HG03060 (cell line): Measurements from ENCODE around the gene DLG5.
"Not testable (repeated sequence)": the region's sequence is repeated elsewhere in the genome, so short reads cannot be mapped to it uniquely, and the experiment has no call there.

Experiments used
- ATAC-seq: cut with Tn5 transposase; IDR thresholded peaks from one replicate; pipeline ENCODE4 v1.9.1; 2021; ENCODE audit warnings: low read depth, moderate number of reproducible peaks; ENCODE audit not compliant: unreplicated experiment

Gene DLG5

DNA sequence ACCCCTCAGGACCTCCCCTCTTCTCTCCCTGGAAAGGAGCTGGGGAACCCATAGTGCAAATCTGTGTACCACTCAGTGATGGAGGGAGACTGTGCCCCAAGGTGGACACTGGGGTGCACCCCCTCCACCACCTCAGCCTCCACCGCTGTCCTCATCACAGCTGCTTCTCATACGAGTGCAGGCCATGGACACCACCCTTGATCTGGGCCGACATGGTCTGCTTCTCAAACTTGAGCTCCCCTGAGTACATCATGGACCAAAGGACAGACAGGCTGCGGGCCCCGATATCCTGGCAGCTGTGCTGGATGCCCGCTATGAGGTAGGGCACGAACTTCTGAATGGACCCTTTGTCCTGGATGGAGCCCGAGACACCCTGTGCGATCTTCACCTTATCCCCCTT is 146.4 kb downstream of the DLG5 start:
- ATAC-seq, result no peak

GRCh38 chr10:77776487-77776886 is 150.1 kb downstream of the DLG5 start:
- ATAC-seq, result no peak

GRCh38 chr10:77774940-77775391 is 151.6 kb downstream of the DLG5 start:
- no peak for ATAC-seq

DNA sequence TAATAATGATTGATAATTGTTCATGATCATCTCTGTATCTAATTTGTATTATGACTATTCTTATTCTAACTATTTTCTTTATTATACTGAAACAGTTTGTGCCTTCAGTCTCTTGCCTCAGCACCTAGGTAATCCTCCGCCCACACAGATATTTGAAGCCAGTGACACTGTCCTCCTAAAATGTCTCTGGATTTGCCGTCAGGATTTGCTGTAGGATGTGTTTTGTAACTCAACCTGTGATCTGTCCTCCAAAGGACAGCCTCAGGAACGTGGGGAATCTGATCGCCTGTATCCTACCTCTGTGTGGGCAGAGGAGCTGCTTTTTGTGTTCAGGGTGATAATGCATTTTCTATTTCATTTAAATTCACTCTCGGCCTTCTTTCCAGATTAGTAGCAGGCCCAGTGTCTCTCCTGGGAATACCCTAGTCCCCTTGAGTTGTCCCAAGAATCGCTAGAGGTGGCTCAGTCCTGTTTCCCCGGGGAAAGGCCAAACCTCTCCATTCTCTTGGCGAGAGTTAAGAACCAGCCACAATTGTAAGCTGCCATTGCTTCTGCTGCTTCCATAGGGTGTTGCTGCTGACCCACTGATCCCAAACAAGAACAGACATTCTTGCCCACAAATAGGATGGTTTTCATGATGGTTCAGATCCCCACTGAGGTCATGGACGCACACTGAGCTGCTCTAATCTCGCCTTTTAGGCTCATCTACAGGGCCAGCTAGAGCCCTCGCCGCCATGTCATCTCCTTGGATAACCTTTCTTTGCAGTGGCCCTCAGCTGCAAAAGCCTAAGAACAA is 152.7 kb downstream of the DLG5 start:
- ATAC-seq, result no peak

DNA sequence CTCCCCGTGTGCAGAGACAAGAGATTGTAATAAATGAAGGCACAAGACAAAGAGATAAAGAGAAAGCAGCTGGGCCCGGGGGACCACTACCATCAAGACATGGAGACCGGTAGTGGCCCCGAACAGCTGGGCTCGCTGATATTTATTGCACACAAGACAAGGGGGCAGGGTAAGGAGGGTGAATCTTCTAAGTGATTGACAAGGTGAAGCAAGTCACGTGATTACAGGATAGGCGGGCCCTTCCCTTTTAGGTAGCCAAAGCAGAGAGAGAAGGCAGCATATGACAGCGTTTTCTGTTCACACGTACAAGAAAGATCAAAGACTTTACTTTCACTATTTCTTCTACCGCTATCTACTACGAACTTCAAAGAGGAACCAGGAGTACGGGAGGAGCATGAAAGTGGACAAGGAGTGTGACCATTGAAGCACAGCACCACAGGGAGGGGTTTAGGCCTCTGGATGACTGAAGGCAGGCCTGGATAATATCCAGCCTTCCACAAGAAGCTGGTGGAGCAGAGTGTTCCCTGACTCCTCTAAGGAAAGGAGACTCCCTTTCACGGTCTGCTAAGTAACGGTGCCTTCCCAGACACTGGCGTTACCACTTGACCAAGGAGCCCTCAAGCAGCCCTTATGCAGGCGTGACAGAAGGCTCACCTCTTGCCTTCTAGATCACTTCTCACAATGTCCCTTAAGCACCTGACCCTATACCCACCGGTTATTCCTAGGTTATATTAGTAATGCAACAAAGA is 153.5 kb downstream of the DLG5 start:
- ATAC-seq, result not testable (repeated sequence)

DNA sequence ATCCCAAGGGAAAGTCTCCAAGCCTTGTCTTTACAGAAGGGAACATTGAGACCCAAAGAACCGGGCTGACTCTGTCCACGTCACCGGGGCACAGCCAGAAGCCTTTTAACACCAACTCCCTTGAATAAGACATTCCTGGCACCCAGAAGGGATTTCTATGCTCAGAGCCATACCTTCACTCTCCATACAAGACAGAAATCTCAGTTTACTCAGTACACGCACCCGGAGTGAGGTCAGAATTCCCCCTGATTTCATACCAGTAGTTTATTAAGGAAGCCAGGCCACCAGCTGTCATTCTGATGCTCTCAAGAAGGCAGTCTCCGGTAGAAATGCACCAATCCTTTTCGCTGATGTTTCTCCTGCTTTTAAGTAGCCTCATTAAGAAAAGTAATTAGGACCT is 154.7 kb downstream of the DLG5 start:
- no peak for ATAC-seq

GRCh38 chr10:77771450-77771849 is 155.1 kb downstream of the DLG5 start:
- ATAC-seq, result no peak

- no peak for ATAC-seq
Observed at GRCh38 chr10:77770868-77771175, 155.7 kb downstream of the DLG5 start.

GRCh38 chr10:77770081-77770867 is 156.3 kb downstream of the DLG5 start:
- ATAC-seq, result no peak

DNA sequence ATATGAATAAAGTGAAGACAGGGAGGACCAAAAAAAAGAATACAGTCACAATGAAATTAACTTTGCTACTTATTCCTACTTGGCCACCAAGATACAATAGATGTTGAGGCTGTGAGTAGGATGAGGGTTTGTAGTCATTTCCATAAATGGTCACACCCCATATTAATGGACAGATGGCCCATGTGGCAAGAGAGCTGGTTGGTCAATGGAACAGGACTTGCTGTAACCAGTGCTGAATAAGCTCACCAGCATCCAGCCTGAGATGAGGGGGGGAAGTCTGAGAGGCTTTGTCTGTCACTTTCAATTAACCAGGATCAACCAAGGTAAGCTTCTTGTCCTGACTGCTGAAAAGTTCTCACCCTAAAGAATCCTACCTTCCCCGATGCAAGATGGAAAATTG is 158.5 kb downstream of the DLG5 start:
- ATAC-seq, result no peak

DNA sequence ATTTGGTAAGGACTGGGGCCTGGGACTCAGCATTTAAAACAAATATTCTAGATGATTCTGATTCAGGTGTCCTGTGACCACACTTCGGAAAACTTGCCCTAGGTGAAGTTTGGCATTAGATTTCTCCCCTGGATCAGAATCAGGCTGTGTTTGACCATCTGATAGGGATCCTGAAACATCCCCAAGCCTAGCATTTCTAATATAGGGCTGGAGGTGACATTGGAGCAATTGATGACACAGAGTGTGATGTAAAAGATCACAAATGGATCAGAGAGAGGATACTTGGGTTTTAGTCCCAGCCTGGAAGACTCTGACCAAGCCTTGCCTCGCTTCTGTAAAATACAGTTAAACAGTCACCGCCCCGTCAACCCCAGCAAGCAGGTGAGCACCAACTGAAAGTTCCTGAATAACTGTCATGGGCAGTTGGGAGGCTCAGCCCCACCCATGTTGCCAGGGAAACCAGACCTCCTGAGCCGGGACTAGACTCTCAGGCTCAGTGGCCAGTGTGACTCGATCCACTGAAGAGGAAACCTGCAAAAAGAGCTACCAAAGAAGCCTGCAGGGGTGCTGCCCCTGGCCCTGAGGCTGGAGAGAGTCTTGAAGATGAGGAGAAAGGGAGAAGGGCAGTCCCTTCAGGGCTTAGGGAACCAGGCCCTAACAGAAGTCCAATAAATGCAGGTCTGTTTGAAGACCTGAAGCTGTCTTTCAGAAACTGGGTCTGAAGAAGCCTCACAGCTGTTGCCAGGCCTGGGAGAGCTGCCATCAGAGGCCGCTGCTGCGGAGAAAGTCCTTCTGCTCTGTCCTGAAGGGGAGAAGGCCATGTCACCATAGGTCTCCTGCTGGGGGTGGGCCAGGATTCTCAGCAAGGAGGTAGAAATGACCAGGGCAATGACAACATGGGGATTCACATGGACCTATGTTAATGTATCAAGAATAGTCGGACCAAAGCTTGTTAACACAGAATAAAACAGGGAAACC is 162.8 kb downstream of the DLG5 start:
- no peak for ATAC-seq

GRCh38 chr10:77758406-77758805 is 168.1 kb downstream of the DLG5 start:
- not testable (repeated sequence) for ATAC-seq

DNA sequence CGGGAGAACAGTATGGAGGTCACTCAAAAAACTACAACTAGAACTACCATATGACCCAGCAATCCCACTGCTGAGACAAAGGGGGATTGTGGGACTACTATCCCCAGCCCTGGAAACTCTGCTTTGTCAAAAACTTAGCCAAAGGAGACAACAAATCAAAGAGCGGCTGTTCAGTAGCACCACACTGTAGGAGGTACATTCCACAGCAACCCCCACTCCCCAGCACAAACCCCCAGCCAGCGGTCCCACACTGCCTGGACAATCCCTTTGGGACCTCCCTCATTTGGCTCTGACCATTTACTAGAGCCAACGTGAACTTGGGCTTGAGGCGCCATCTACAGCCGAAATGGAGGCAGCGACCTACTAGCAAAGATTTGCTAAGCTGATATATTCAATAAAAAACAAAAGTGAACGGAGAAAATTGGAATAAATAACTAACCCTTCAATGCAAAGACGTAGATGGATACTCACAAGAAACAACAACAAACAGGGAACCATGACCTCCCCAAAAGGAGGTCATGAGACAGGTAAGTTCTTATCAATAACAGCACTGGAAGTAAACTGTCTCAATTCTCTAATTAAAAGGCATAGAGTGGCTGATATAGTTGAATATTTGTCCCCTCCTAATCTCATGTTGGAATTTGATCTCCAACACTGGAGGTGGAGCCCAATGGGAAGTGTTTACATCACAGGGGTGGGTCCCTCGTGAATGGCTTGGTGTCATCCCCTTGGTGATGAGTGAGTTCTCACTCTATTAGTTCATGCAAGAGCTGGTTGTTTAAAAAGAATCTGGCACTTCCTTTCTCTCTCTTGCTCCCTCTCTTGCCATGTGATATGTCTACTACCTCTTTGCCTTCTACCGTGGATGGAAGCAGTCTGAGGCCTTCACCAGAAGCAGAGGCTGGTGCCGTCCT is 170.0 kb downstream of the DLG5 start:
- no peak for ATAC-seq

DNA sequence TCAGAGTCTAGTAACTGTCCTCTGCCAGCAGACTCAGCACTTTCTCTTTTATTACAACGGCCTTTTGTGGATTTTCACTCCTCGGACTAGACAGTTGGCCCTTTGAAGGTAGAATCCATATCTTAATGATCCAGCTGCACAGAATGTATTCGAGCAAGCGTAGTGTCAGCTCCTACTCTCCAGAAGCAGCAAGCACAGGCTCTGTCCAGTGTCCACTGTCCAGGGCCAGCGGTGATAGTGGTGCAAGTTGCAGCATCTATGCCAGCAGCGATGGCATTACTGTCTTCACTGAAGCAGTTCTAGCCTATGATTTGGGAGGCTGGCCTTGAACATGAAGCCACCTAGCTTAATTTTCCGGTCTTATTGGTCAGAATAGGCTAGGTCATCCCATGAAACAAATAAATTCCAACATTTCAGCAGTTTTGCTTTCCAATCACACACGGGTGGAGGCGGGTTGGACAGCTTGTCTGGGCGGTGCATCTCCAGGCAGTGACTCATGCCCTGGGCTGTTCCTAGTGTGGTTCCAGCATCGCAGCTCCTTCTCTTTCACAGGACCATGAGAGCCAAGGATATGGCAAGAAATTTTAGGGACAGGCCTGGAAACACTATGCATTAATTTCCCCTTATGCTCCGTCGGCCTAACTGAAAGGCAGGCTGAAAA is 180.4 kb downstream of the DLG5 start:
- no peak for ATAC-seq

GRCh38 chr10:77744245-77744644 is 182.3 kb downstream of the DLG5 start:
- ATAC-seq, result no peak

- ATAC-seq, result no peak
Observed at GRCh38 chr10:77742172-77742571, 184.4 kb downstream of the DLG5 start.

- ATAC-seq, result no peak
Observed at GRCh38 chr10:77741746-77742145, 184.8 kb downstream of the DLG5 start.
